PFSK-1 (cell line): ENCODE data around the gene GNAT3.

Experiments used
- FOXP2 ChIP-seq: optimal IDR thresholded peaks from 2 replicates; pipeline ENCODE3; 2011; ENCODE audit warnings: borderline replicate concordance, control low read depth, inconsistent platforms; ENCODE audit not compliant: insufficient read depth; ENCODE audit errors: extremely low read length, extremely low read depth
- POLR2AphosphoS5 ChIP-seq: IDR thresholded peaks from 2 replicates; pipeline ENCODE4 v1.6.1; 2012; ENCODE audit warnings: low read depth, mild to moderate bottlenecking, control low read depth, low read length, moderate library complexity
- REST ChIP-seq, 2 experiments: IDR thresholded peaks; 2 replicates each; pipeline versions ENCODE4 v1.6.1 to v1.8.0; 2011 to 2012; ENCODE audit warnings: low read depth in 2 of 2, low read length in 2 of 2, control low read depth in 1 of 2, inconsistent platforms in 1 of 2, mild to moderate bottlenecking in 1 of 2, moderate library complexity in 1 of 2; ENCODE audit not compliant: insufficient read depth in 1 of 2

- no peak for TF ChIP-seq REST (IDR thresholded peaks at IDR 0.05; ENCODE audit: insufficient read depth in 1 of 2, low read depth in 2 of 2, low read length in 2 of 2)
- no peak for TF ChIP-seq POLR2AphosphoS5
- no peak for TF ChIP-seq FOXP2
Measured at GRCh38 chr7:80410081-80410480, 101.8 kb downstream of the GNAT3 start.
